ENCODE measurements around the gene ORAI2. TPM values are rescaled to one million over a fixed set of nuclear protein-coding genes. Genes with fewer than 3 reads are reported as not detected.
A peak's percentile ranks its signal among the peaks of the same experiment; 100 is the strongest.

The ORAI2 gene
- total and polyA plus RNA-seq, 2 of the 4 experiments (the other 2 are of a cell fraction): 52.0 to 58.3 TPM

- Histone ChIP-seq H2BK120ac (ENCODE audit: low read depth, low read length) (no peak overlapping the region), H4K8ac (ENCODE audit: low read depth in 2 of 2, low read length in 2 of 2) (peak overlapping the region in 1 of 2 experiments; percentile 25; a peak in 1 of 4 replicates), H4K91ac (ENCODE audit: insufficient read depth, low read depth, low read length) (no peak overlapping the region), H3K4me1 (ENCODE audit: control insufficient read depth, insufficient read depth, low read length) (peaks cover 5% of the 10 kb centered on the region), H3K79me1 (ENCODE audit: low read depth in 1 of 2, low read length in 2 of 2) (peaks cover 0 to 20% of the 10 kb centered on the region in 2 experiments; a peak in 1 of 4 replicates), H3K9me3 (ENCODE audit: control insufficient read depth, insufficient read depth, low read length) (no peaks in the 10 kb centered on the region), H3K14ac (replicated peaks; ENCODE audit: low read depth, low read length) (no peak overlapping the region), H4K20me1 (ENCODE audit: insufficient read depth, low read length) (peaks cover 12% of the 10 kb centered on the region; the same call in 1 of the 2 replicates), H3K9ac (ENCODE audit: low read depth, low read length) (no peak overlapping the region), H2AFZ (replicated peaks; ENCODE audit: low read length, poor library complexity) (peak overlapping the region; percentile 51), H2BK15ac (ENCODE audit: low read depth, low read length) (no peak overlapping the region), H3K18ac (ENCODE audit: low read depth, low read length) (no peak overlapping the region), H4K5ac (ENCODE audit: low read depth, low read length) (no peak overlapping the region), H3K27ac (ENCODE audit: insufficient read depth, low read length) (no peak overlapping the region), H3K4ac (ENCODE audit: low read depth, low read length) (no peak overlapping the region), H2AK9ac (replicated peaks; ENCODE audit: low read depth, low read length, poor library complexity) (peak overlapping the region; percentile 50), H3K4me2 (ENCODE audit: low read depth, low read length) (no peak overlapping the region), H3K23ac (ENCODE audit: low read depth, low read length) (no peak overlapping the region), H2BK5ac (ENCODE audit: low read depth, low read length, poor library complexity, severe bottlenecking) (peak overlapping the region; percentile 18), H2BK20ac (ENCODE audit: low read depth, low read length) (no peak overlapping the region), H3K56ac (ENCODE audit: extremely low read depth, insufficient read depth, low read length) (no peak overlapping the region), H3K9me1 (ENCODE audit: insufficient read depth, low read length) (no peaks in the 10 kb centered on the region; the same call in 1 of the 2 replicates), H2AK5ac (ENCODE audit: low read depth, low read length) (no peak overlapping the region), H3K36me3 (ENCODE audit: control insufficient read depth, insufficient read depth, low read length) (peaks cover 18% of the 10 kb centered on the region), H3K4me3 (ENCODE audit: insufficient read depth, low read depth, low read length) (no peak overlapping the region), H3K27me3 (ENCODE audit: control insufficient read depth, insufficient read depth, low read length) (no peaks in the 10 kb centered on the region)
- DNase-seq: no peak
- dilution Hi-C loops (cut with HindIII; ENCODE audit: low sequenced_read_pairs, unreplicated experiment) (no loop called here), in situ Hi-C loops (cut with MboI; ENCODE audit: low sequenced_read_pairs) (no loop called here), intact Hi-C loops (cut with micrococcal nuclease) (no loop called here)
- ChIA-PET POLR2A (ENCODE audit: unreplicated experiment) (no interaction called here), CTCF (interaction anchor here (0.7 kb wide), 1 partner anchor 16 kb away, joined by 7 read pairs; no protein-coding TSS in a partner anchor)
- WGBS, 2 experiments (ENCODE audit: extremely low coverage in 2 of 2, insufficient read length in 1 of 2): 62% methylated on average over 15 of the region's 23 CpGs; no CpG with 5 or more reads in 1 of the 2 experiments
- ATAC-seq (ENCODE audit: low read depth): peak; percentile 35; the same call in 1 of the 2 replicates
- no TSS peak for BruUV-seq (replicated peaks)
- TF ChIP-seq CTCF (conservative IDR thresholded peaks at IDR 0.05; ENCODE audit: low read depth, low read length) (no peak), RFX5 (IDR thresholded peaks at IDR 0.05; ENCODE audit: low read depth, low read length) (no peak), RAD21 (IDR thresholded peaks at IDR 0.05; ENCODE audit: low read length) (no peak), MAFK (IDR thresholded peaks at IDR 0.05; ENCODE audit: low read depth, low read length) (no peak), NFE2L2 (IDR thresholded peaks at IDR 0.05; ENCODE audit: low read depth, low read length) (no peak), CHD1 (IDR thresholded peaks at IDR 0.05; ENCODE audit: low read depth, low read length) (no peak), MXI1 (IDR thresholded peaks at IDR 0.05; ENCODE audit: borderline replicate concordance, low read depth, low read length) (no peak), POLR2A (IDR thresholded peaks at IDR 0.05; ENCODE audit: low read depth, low read length) (no peak), MAZ (IDR thresholded peaks at IDR 0.05; ENCODE audit: borderline replicate concordance, low read depth, low read length) (no peak), CEBPB (IDR thresholded peaks at IDR 0.05; ENCODE audit: low read depth, low read length) (no peak)
- TF ChIP-seq, protein P1, sequence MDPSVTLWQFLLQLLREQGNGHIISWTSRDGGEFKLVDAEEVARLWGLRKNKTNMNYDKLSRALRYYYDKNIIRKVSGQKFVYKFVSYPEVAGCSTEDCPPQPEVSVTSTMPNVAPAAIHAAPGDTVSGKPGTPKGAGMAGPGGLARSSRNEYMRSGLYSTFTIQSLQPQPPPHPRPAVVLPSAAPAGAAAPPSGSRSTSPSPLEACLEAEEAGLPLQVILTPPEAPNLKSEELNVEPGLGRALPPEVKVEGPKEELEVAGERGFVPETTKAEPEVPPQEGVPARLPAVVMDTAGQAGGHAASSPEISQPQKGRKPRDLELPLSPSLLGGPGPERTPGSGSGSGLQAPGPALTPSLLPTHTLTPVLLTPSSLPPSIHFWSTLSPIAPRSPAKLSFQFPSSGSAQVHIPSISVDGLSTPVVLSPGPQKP (IDR thresholded peaks at IDR 0.05; ENCODE audit: borderline replicate concordance, low read depth, low read length): no peak
Measured at GRCh38 chr7:102451371-102452054, 18.1 kb downstream of the ORAI2 start.

Measured in IMR-90 (cell line).